Peyer's patch (tissue), 4 donors: Measurements from ENCODE around the gene HLCS. TPM values are rescaled to one million over a fixed set of nuclear protein-coding genes. Genes with fewer than 3 reads are reported as not detected.

Experiments
- DNase-seq, 3 donors: peaks; one replicate each; pipeline ENCODE4 v3.0.0-alpha.2; 2017 to 2019
- H3K27ac ChIP-seq, 4 donors: fragments of 200-600 bp; sonication (generic); one replicate each; pipeline ENCODE4 v1.5.1; 2016 to 2019
- H3K27me3 ChIP-seq, 2 donors: fragments of 200-600 bp; sonication (generic); one replicate each; pipeline ENCODE4 v1.5.1; 2019
- H3K36me3 ChIP-seq, 3 donors: fragments of 200-600 bp; sonication (generic); one replicate each; pipeline ENCODE4 v1.5.1; 2016 to 2019
- H3K4me1 ChIP-seq, 4 donors: fragments of 200-600 bp; sonication (generic); one replicate each; pipeline ENCODE4 v1.5.1; 2016 to 2019
- H3K4me3 ChIP-seq, 4 donors: fragments of 200-600 bp; sonication (generic); 1 replicate in 3 of 4; 2 replicates in 1 of 4; pipeline ENCODE4 v1.5.1; 2016 to 2019; ENCODE audit warnings: mild to moderate bottlenecking in 1 of 4
- H3K9me3 ChIP-seq, 4 donors: fragments of 200-600 bp; sonication (generic); one replicate each; pipeline ENCODE4 v1.5.1; 2016 to 2019; ENCODE audit warnings: mild to moderate bottlenecking in 1 of 4
- CTCF ChIP-seq, 6 experiments: fragments of 450-650 bp in 4 of 6; fragments of 200-600 bp in 2 of 6; sonication (generic) in 1 of 6; IDR thresholded peaks; one replicate each; pipeline ENCODE4 v1.5.1; 2017 to 2019; ENCODE audit warnings: antibody characterized with exemption in 6 of 6, mild to moderate bottlenecking in 3 of 6, moderate library complexity in 1 of 6
- POLR2A ChIP-seq, 2 donors: fragments of 450-650 bp; IDR thresholded peaks; one replicate each; pipeline ENCODE4 v1.5.1; 2017; ENCODE audit warnings: antibody characterized with exemption in 2 of 2, mild to moderate bottlenecking in 2 of 2, moderate library complexity in 2 of 2
- total RNA-seq, 4 donors: library from RNA; depleted of rRNA; stranded (reverse); fragments of >200 nt; gene quantifications; one replicate each; pipeline ENCODE4 v1.1.0, GENCODE V29; 2016

Gene HLCS
- total RNA-seq, 4 donors from 2014 or later, result 14.9 to 27.9 (median 24.3) TPM

- Histone ChIP-seq H3K4me3 (no peak overlapping the region), H3K9me3 (no peaks in the 10 kb centered on the region), H3K27ac (no peak overlapping the region), H3K36me3 (no peaks in the 10 kb centered on the region), H3K4me1 (peaks cover 0 to 11% (median 0%) of the 10 kb centered on the region in 4 donors), H3K27me3 (peaks cover 0 to 7% of the 10 kb centered on the region in 2 donors)
- TF ChIP-seq CTCF (IDR thresholded peaks at IDR 0.05), result no peak
- TF ChIP-seq POLR2A (IDR thresholded peaks at IDR 0.05), result no peak
- DNase-seq, result no peak
These were observed 215.1 kb downstream of the HLCS start for GRCh38 chr21:36751383-36751782.

GRCh38 chr21:36750576-36750959, 215.9 kb downstream of the HLCS start:
- peaks cover 0 to 11% (median 0%) of the 10 kb centered on the region in 4 donors for H3K4me1 ChIP-seq
- no peak for TF ChIP-seq CTCF (IDR thresholded peaks at IDR 0.05)
- no peak for TF ChIP-seq POLR2A (IDR thresholded peaks at IDR 0.05)
- H3K4me3 ChIP-seq, result no peak overlapping the region
- no peaks in the 10 kb centered on the region for H3K36me3 ChIP-seq
- H3K27me3 ChIP-seq, result peaks cover 0 to 7% of the 10 kb centered on the region in 2 donors
- no peak for DNase-seq
- H3K9me3 ChIP-seq, result no peaks in the 10 kb centered on the region
- H3K27ac ChIP-seq, result no peak overlapping the region

- no peaks in the 10 kb centered on the region for H3K9me3 ChIP-seq
- DNase-seq, result no peak
- peaks cover 0 to 7% of the 10 kb centered on the region in 2 donors for H3K27me3 ChIP-seq
- H3K4me1 ChIP-seq, result peaks cover 0 to 12% (median 0%) of the 10 kb centered on the region in 4 donors
- H3K4me3 ChIP-seq, result no peak overlapping the region
- no peak for TF ChIP-seq CTCF (IDR thresholded peaks at IDR 0.05)
- TF ChIP-seq POLR2A (IDR thresholded peaks at IDR 0.05), result no peak
- no peaks in the 10 kb centered on the region for H3K36me3 ChIP-seq
- H3K27ac ChIP-seq, result no peak overlapping the region
These were observed 216.4 kb downstream of the HLCS start for GRCh38 chr21:36749935-36750575.

DNA sequence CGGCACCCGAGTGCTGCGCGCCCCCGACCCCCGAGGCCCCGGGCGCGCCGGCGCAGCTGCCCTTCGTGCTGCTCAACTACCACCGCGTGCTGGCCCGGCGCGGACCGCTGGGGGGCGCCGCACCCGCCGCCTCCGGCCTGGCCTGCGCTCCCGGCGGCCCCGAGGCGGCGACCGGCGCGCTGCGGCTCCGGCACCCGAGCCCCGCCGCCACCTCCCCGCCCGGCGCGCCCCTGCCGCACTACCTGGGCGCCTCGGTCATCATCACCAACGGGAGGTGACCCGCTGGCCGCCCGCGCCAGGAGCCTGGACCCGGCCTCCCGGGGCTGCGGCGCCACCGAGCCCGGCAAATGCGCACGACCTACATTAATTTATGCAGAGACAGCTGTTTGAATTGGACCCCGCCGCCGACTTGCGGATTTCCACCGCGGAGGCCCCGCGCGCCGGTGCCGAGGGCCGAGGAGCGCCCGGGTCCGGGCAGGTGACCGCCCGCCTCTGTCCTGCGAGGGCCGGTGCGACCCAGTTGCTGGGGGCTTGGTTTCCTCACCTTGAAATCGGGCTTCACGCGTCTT, 218.6 kb downstream of the HLCS start:
- DNase-seq, result peak in 1 of 3 donors; percentile 76
- Histone ChIP-seq H3K9me3 (no peaks in the 10 kb centered on the region), H3K27me3 (peaks cover 0 to 7% of the 10 kb centered on the region in 2 donors), H3K4me3 (peak overlapping the region in 3 of 4 donors; percentile 22 to 58 (median 53)), H3K27ac (no peak overlapping the region), H3K4me1 (peaks cover 0 to 16% (median 0%) of the 10 kb centered on the region in 4 donors), H3K36me3 (no peaks in the 10 kb centered on the region)
- no peak for TF ChIP-seq POLR2A (IDR thresholded peaks at IDR 0.05)
- peak in 3 of 6 experiments; percentile 34 to 43 (median 35) for TF ChIP-seq CTCF (IDR thresholded peaks at IDR 0.05)

GRCh38 chr21:36747041-36747814, 219.2 kb downstream of the HLCS start:
- Histone ChIP-seq H3K4me3 (peak overlapping the region in 3 of 4 donors; percentile 24 to 58 (median 52)), H3K9me3 (no peaks in the 10 kb centered on the region), H3K36me3 (no peaks in the 10 kb centered on the region), H3K27me3 (peaks cover 0 to 7% of the 10 kb centered on the region in 2 donors), H3K4me1 (peaks cover 0 to 16% (median 0%) of the 10 kb centered on the region in 4 donors), H3K27ac (no peak overlapping the region)
- no peak for DNase-seq
- TF ChIP-seq CTCF (IDR thresholded peaks at IDR 0.05) (no peak), POLR2A (IDR thresholded peaks at IDR 0.05) (no peak)
